Endometrial microvascular endothelial cells (primary cell): ENCODE results near the gene LENG8. TPM values are rescaled to one million over a fixed set of nuclear protein-coding genes. Genes with fewer than 3 reads are reported as not detected.
"Not testable (repeated sequence)": the region's sequence is repeated elsewhere in the genome, so short reads cannot be mapped to it uniquely, and the experiment has no call there.

ENCODE experiments used
- in situ Hi-C: cut with HindIII; loops from 2 replicates; pipeline ENCODE4 v1.10.0; 2017; ENCODE audit warnings: low sequenced_read_pairs, low pct_unique_long_range_greater_than_20kb; ENCODE audit errors: inconsistent ontology term
- total RNA-seq: library from RNA; depleted of rRNA; stranded (reverse); fragments of >200 nt; gene quantifications from one replicate; pipeline ENCODE4 v1.2.3, GENCODE V29; 2015; ENCODE audit errors: inconsistent ontology term

Gene LENG8
- total RNA-seq, 1 donor from 2014 or later: 32.3 TPM

DNA sequence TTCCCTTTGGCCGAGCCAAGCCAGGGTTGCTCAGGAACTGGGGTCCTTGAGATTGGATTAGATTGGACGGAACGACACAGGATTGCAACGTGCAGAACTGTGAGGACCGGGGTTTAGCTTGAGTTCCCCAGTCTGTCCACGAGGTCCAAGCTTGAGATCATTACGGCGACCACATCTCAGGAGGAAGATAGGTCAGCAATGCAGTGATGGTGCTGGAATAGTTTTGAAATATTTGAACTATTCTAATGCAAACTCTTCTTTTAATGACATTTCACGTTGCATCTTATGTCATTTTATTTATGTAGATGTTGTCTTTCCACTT is 49.4 kb downstream of the LENG8 start:
- in situ Hi-C loops: not testable (repeated sequence)

DNA sequence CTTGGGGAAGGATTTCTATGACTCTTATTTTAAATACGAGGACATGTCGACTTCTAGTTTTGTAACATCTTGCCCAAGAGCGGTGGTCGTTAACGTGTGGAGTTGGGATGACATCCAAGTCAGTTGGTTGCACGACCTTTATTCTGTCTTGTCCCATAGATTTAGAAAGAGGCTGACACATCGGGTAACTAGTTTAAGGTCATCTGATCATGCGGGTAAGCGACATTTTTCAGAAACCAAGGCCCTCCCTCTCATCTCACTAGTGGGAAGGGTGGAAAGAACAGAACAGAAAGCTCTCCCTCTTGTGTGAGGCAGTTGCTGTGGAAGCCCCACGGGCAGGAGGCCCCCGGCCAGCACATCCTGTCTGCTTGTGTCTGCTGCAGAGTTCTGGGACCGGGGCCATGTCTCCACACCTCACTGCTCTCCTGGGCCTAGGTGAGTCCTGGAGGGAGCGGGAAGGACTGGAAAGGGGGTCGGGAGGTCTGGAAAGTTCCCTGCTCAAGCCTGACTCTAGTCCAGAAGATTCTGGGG is 53.6 kb downstream of the LENG8 start, which contains the start of gene LAIR2:
LAIR2 (plus strand) TSS at position 314 of the 531 bp plus-strand sequence; CDS start at position 402, 88 bp downstream.
- in situ Hi-C loops: no loop called here

- in situ Hi-C loops: not testable (repeated sequence)
Measured at GRCh38 chr19:54505542-54505941, 56.5 kb downstream of the LENG8 start.

DNA sequence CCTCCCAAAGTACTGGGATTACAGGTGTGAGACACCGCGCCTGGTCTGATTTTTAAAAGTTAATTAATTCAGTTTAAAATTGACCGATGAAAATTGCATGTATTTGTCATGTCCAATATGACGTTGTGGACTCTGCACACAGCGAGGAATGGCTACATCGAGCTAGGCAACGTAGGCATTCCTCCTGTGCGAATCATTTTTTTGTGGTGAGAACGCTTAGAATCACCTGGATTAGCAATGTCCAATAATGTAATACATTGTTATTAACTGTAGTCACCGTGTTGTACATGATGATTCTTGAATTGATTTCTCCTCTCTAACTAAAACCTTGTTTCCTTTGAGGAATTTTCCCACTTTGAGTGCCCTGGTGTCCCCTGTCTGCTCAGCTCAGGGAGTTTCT is 57.1 kb downstream of the LENG8 start:
- in situ Hi-C loops: no loop called here

- in situ Hi-C loops: not testable (repeated sequence)
Measured at GRCh38 chr19:54507038-54507717, 58.2 kb downstream of the LENG8 start.

DNA sequence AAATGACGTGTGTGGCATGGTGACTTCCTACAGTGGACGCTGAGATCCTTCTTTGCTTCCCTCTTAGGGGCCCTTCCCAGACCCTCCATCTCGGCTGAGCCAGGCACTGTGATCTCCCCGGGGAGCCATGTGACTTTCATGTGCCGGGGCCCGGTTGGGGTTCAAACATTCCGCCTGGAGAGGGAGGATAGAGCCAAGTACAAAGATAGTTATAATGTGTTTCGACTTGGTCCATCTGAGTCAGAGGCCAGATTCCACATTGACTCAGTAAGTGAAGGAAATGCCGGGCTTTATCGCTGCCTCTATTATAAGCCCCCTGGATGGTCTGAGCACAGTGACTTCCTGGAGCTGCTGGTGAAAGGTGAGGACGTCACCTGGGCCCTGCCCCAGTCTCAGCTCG is 58.8 kb downstream of the LENG8 start:
- in situ Hi-C loops: no loop called here

DNA sequence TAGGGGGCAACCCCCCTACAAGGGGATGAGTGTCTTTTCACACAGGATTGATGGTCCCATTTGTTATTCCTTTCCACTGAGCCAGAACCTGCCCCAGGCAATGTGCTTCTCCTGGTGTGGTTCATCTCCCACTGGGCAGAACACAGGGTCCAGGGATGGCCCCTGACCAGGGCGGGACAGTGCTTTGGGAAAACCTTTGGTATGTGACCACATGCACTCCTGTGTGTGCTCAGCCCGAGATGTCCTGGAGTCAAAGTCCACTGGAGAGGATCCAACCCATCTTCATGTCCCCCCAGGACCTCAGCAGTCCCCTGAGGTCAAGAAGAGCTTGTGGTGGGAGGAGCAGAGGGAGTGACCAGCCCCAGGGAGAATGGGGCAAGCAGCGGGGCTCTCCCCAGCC is 59.5 kb downstream of the LENG8 start:
- in situ Hi-C loops: not testable (repeated sequence)

- in situ Hi-C loops: not testable (repeated sequence)
Measured at GRCh38 chr19:54509200-54509940, 60.4 kb downstream of the LENG8 start.

Other genes with a start within 250 kb of the LENG8 start
- 2,287 TPM for gene RPS9, start 248.3 kb upstream of the LENG8 start, total RNA-seq
- not detected for gene LILRB3, start 226.2 kb upstream of the LENG8 start, total RNA-seq
- not detected for gene LILRA6, start 206.4 kb upstream of the LENG8 start, total RNA-seq
- gene LILRB5, start 191.9 kb upstream of the LENG8 start, total RNA-seq: not detected
- gene LILRB2, start 168.1 kb upstream of the LENG8 start, total RNA-seq: not detected
- not detected for gene LILRA5, start 136.0 kb upstream of the LENG8 start, total RNA-seq
- gene LILRA4, start 110.0 kb upstream of the LENG8 start, total RNA-seq: not detected
- gene LAIR1, start 84.3 kb upstream of the LENG8 start, total RNA-seq: not detected
- not detected for gene TTYH1, start 33.7 kb upstream of the LENG8 start, total RNA-seq
- 4.4 TPM for gene LENG9, start 14.6 kb downstream of the LENG8 start, total RNA-seq
- gene CDC42EP5, start 24.1 kb downstream of the LENG8 start, total RNA-seq: 19.9 TPM
- not detected for gene LAIR2, start 53.6 kb downstream of the LENG8 start, total RNA-seq
- not detected for gene LILRA2, start 124.6 kb downstream of the LENG8 start, total RNA-seq
- gene LILRA1, start 144.4 kb downstream of the LENG8 start, total RNA-seq: not detected
- gene LILRB1, start 181.3 kb downstream of the LENG8 start, total RNA-seq: not detected
- not detected for gene LILRB4, start 213.8 kb downstream of the LENG8 start, total RNA-seq